ENCODE data around the gene WIZ. TPM values are rescaled to one million over a fixed set of nuclear protein-coding genes. Genes with fewer than 3 reads are reported as not detected.

The WIZ gene
- total and polyA plus RNA-seq, 10 of the 15 experiments (the other 5 are each of a cell fraction or from before 2014, with no cell fraction given): 0.10 to 26.7 (median 2.7) TPM

DNA sequence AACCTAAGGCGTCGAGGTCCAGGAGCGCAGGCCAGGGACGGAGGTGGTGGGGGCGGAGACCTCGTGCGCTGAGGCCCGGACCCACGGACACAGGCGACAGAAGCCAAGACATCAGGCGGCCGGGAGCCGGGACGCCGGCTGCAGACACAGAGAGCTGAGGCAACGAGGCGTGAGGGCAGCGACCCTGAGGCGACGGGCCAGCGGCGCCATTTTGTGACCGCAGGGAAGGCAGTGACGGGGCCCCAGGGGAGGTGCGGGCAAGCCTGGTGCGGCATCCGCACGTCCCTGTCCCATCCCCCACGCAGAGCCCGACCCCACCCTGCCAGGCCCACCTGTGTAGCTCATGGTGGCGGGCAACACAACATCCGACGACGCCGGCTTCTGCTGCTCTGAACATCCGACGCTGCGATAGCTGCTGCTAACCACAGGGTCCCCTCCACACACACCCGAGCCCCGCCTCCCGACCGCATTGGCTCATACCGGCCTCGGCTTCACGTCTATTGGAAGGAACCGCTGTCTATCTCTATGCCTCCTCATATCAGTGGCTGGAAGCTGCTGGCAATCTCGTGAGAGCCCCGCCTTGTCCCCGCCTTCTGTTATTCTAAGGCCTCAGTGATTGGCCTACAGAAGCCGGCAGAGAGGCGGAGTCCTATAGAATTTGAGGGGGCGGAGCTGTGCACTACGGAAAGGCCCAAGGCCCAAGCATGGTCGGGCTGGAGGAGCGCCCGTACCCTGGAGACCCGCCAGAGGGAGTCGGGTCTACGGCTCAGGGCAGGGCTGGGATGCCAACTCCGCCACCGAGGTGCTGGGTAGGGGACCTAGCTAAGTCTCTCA is 31.0 kb downstream of the WIZ start, which contains the start of gene AKAP8L (continued):
- TF ChIP-seq ZNF24 (IDR thresholded peaks at IDR 0.05) (no peak), SIN3A (IDR thresholded peaks at IDR 0.05; ENCODE audit: low read depth, low read length) (peak; percentile 88), SMC3 (IDR thresholded peaks at IDR 0.05; ENCODE audit: borderline replicate concordance, low read length) (peak; percentile 91), NBN (IDR thresholded peaks at IDR 0.05) (peak; percentile 79), CREM (IDR thresholded peaks at IDR 0.05; ENCODE audit: low read depth) (peak; percentile 56; the same call in 1 of the 2 replicates), LARP7 (IDR thresholded peaks at IDR 0.05) (peak; percentile 95; the same call in 1 of the 2 replicates), MXI1 (IDR thresholded peaks at IDR 0.05; ENCODE audit: low read depth, low read length) (peak; percentile 80; the same call in 1 of the 2 replicates), FOXM1 (IDR thresholded peaks at IDR 0.05; ENCODE audit: low read depth, low read length) (no peak; the same call in 1 of the 2 replicates), STAT3 (IDR thresholded peaks at IDR 0.05; ENCODE audit: low read depth, low read length) (no peak), PAX8 (IDR thresholded peaks at IDR 0.05) (no peak), JUNB (IDR thresholded peaks at IDR 0.05) (no peak), NFXL1 (IDR thresholded peaks at IDR 0.05; ENCODE audit: borderline replicate concordance) (no peak), SMARCA5 (IDR thresholded peaks at IDR 0.05) (peak; percentile 89), PAX5 (IDR thresholded peaks at IDR 0.05; ENCODE audit: borderline replicate concordance, low read depth, low read length) (peak; percentile 68), NR2C1 (IDR thresholded peaks at IDR 0.05) (no peak; the same call in 1 of the 2 replicates), ZZZ3 (IDR thresholded peaks at IDR 0.05; ENCODE audit: control insufficient read depth, insufficient read length, low read depth) (no peak)
- TF ChIP-seq, protein P1, sequence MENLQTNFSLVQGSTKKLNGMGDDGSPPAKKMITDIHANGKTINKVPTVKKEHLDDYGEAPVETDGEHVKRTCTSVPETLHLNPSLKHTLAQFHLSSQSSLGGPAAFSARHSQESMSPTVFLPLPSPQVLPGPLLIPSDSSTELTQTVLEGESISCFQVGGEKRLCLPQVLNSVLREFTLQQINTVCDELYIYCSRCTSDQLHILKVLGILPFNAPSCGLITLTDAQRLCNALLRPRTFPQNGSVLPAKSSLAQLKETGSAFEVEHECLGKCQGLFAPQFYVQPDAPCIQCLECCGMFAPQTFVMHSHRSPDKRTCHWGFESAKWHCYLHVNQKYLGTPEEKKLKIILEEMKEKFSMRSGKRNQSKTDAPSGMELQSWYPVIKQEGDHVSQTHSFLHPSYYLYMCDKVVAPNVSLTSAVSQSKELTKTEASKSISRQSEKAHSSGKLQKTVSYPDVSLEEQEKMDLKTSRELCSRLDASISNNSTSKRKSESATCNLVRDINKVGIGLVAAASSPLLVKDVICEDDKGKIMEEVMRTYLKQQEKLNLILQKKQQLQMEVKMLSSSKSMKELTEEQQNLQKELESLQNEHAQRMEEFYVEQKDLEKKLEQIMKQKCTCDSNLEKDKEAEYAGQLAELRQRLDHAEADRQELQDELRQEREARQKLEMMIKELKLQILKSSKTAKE (IDR thresholded peaks at IDR 0.05; ENCODE audit: low read depth, poor library complexity, severe bottlenecking): peak; percentile 97
- TF ChIP-seq, protein P2, sequence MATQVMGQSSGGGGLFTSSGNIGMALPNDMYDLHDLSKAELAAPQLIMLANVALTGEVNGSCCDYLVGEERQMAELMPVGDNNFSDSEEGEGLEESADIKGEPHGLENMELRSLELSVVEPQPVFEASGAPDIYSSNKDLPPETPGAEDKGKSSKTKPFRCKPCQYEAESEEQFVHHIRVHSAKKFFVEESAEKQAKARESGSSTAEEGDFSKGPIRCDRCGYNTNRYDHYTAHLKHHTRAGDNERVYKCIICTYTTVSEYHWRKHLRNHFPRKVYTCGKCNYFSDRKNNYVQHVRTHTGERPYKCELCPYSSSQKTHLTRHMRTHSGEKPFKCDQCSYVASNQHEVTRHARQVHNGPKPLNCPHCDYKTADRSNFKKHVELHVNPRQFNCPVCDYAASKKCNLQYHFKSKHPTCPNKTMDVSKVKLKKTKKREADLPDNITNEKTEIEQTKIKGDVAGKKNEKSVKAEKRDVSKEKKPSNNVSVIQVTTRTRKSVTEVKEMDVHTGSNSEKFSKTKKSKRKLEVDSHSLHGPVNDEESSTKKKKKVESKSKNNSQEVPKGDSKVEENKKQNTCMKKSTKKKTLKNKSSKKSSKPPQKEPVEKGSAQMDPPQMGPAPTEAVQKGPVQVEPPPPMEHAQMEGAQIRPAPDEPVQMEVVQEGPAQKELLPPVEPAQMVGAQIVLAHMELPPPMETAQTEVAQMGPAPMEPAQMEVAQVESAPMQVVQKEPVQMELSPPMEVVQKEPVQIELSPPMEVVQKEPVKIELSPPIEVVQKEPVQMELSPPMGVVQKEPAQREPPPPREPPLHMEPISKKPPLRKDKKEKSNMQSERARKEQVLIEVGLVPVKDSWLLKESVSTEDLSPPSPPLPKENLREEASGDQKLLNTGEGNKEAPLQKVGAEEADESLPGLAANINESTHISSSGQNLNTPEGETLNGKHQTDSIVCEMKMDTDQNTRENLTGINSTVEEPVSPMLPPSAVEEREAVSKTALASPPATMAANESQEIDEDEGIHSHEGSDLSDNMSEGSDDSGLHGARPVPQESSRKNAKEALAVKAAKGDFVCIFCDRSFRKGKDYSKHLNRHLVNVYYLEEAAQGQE (IDR thresholded peaks at IDR 0.05; ENCODE audit: low read depth, low read length): no peak
- TF ChIP-seq, protein P3, sequence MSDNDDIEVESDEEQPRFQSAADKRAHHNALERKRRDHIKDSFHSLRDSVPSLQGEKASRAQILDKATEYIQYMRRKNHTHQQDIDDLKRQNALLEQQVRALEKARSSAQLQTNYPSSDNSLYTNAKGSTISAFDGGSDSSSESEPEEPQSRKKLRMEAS (IDR thresholded peaks at IDR 0.05; ENCODE audit: low read depth, low read length): peak; percentile 52; the same call in 1 of the 2 replicates
- TF ChIP-seq, protein P4, sequence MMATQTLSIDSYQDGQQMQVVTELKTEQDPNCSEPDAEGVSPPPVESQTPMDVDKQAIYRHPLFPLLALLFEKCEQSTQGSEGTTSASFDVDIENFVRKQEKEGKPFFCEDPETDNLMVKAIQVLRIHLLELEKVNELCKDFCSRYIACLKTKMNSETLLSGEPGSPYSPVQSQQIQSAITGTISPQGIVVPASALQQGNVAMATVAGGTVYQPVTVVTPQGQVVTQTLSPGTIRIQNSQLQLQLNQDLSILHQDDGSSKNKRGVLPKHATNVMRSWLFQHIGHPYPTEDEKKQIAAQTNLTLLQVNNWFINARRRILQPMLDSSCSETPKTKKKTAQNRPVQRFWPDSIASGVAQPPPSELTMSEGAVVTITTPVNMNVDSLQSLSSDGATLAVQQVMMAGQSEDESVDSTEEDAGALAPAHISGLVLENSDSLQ (IDR thresholded peaks at IDR 0.05): peak; percentile 100
- TF ChIP-seq, protein P5, sequence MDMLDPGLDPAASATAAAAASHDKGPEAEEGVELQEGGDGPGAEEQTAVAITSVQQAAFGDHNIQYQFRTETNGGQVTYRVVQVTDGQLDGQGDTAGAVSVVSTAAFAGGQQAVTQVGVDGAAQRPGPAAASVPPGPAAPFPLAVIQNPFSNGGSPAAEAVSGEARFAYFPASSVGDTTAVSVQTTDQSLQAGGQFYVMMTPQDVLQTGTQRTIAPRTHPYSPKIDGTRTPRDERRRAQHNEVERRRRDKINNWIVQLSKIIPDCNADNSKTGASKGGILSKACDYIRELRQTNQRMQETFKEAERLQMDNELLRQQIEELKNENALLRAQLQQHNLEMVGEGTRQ (IDR thresholded peaks at IDR 0.05; ENCODE audit: borderline replicate concordance, low read depth, low read length): no peak
